Measurements from ENCODE around the gene RHBDL2. TPM values are rescaled to one million over a fixed set of nuclear protein-coding genes. Genes with fewer than 3 reads are reported as not detected.

RHBDL2 gene
- total and polyA plus RNA-seq, 9 of the 15 experiments (the other 6 are each of a cell fraction or from before 2014, with no cell fraction given), result not detected

GRCh38 chr1:38990738-38991637, 49.4 kb upstream of the RHBDL2 start, which contains the start of gene AKIRIN1 (continued):
- no peak for TF ChIP-seq SFPQ (IDR thresholded peaks at IDR 0.05; ENCODE audit: low read depth, low read length)
- TF ChIP-seq ID3 (CRISPR knock-in tag; IDR thresholded peaks at IDR 0.05), result no peak
- peak; percentile 9; the same call in 1 of the 2 replicates for TF ChIP-seq ID3 (tag; IDR thresholded peaks at IDR 0.05)
- TF ChIP-seq ZBTB11 (CRISPR knock-in tag; IDR thresholded peaks at IDR 0.05), result no peak; a peak in 1 of 6 replicates
- no peak for TF ChIP-seq SLC30A9 (CRISPR knock-in tag; IDR thresholded peaks at IDR 0.05)
- no peak for TF ChIP-seq CBX8 (IDR thresholded peaks at IDR 0.05; ENCODE audit: borderline replicate concordance, extremely low read depth, low read depth, low read length, poor library complexity, severe bottlenecking)
- no peak for TF ChIP-seq ZNF121 (CRISPR knock-in tag; conservative IDR thresholded peaks at IDR 0.05)
- TF ChIP-seq HINFP (tag; conservative IDR thresholded peaks at IDR 0.05; ENCODE audit: low read depth), result no peak
- no peak for TF ChIP-seq ELK1 (CRISPR knock-in tag; IDR thresholded peaks at IDR 0.05)
- TF ChIP-seq PYGO2 (tag; IDR thresholded peaks at IDR 0.05), result no peak; the same call in 1 of the 2 replicates
- peak; percentile 91; the same call in 1 of the 2 replicates for TF ChIP-seq MTA3 (IDR thresholded peaks at IDR 0.05; ENCODE audit: borderline replicate concordance)
- TF ChIP-seq BMI1 (IDR thresholded peaks at IDR 0.05; ENCODE audit: low read length), result 0 out of 2 replicates have a peak, but pooled peaks have one; percentile 23
- TF ChIP-seq NUFIP1 (IDR thresholded peaks at IDR 0.05; ENCODE audit: partially characterized antibody), result no peak
- peak; percentile 55; the same call in 1 of the 2 replicates for TF ChIP-seq MTA1 (IDR thresholded peaks at IDR 0.05; ENCODE audit: borderline replicate concordance)

Measured in K562 (cell line).